GM23338 (cell line): ENCODE results near the gene KIAA1217. TPM values are rescaled to one million over a fixed set of nuclear protein-coding genes. Genes with fewer than 3 reads are reported as not detected.

Experiments used
- ATAC-seq: fragments of 200-7000 bp; cut with Tn5 transposase; 3 replicates; pipeline ENCODE4 v1.9.1; 2020
- DNase-seq: peaks from one replicate; pipeline ENCODE4 v3.0.0-alpha.2; 2015; ENCODE audit warnings: low spot score
- H2AFZ ChIP-seq: fragments of 200-600 bp; sonication (generic); 2 replicates; pipeline ENCODE4 v1.8.0; 2016; ENCODE audit warnings: antibody characterized with exemption, mild to moderate bottlenecking, moderate library complexity
- H3F3A ChIP-seq: fragments of 200-600 bp; sonication (generic); replicated peaks from 2 replicates; pipeline ENCODE4 v1.8.0; 2017; ENCODE audit warnings: antibody characterized with exemption, mixed run types, low read depth
- H3K27ac ChIP-seq: fragments of 200-600 bp; sonication (generic); 2 replicates; pipeline ENCODE4 v1.6.1; 2016; ENCODE audit warnings: low read depth
- H3K27me3 ChIP-seq: fragments of 200-600 bp; sonication (generic); 2 replicates; pipeline ENCODE4 v1.8.0; 2016; ENCODE audit warnings: mild to moderate bottlenecking, mixed run types, moderate library complexity; ENCODE audit not compliant: insufficient read depth
- H3K36me3 ChIP-seq: fragments of 200-600 bp; sonication (generic); 2 replicates; pipeline ENCODE4 v1.8.0; 2016; ENCODE audit warnings: mild to moderate bottlenecking; ENCODE audit not compliant: insufficient read depth
- H3K4me1 ChIP-seq: fragments of 200-600 bp; sonication (generic); 2 replicates; pipeline ENCODE4 v1.8.0; 2016; ENCODE audit warnings: mild to moderate bottlenecking, moderate library complexity; ENCODE audit not compliant: insufficient read depth
- H3K4me2 ChIP-seq: fragments of 200-600 bp; sonication (generic); 2 replicates; pipeline ENCODE4 v1.7.1; 2017; ENCODE audit warnings: mixed run types
- H3K4me3 ChIP-seq: fragments of 200-600 bp; sonication (generic); 2 replicates; pipeline ENCODE4 v1.6.1; 2016; ENCODE audit warnings: mixed run types
- H3K79me2 ChIP-seq: fragments of 200-600 bp; sonication (generic); replicated peaks from 2 replicates; pipeline ENCODE4 v1.8.0; 2017; ENCODE audit warnings: mild to moderate bottlenecking; ENCODE audit not compliant: insufficient read depth
- H3K9me2 ChIP-seq: fragments of 200-600 bp; sonication (generic); 2 replicates; pipeline ENCODE4 v1.8.0; 2017; ENCODE audit not compliant: insufficient read depth
- H4K20me1 ChIP-seq: fragments of 200-600 bp; sonication (generic); replicated peaks from 2 replicates; pipeline ENCODE4 v1.8.0; 2017; ENCODE audit warnings: mild to moderate bottlenecking; ENCODE audit not compliant: insufficient read depth
- H3K27ac Mint-ChIP-seq: 2 replicates; pipeline ENCODE4 v1.8.0; 2020; ENCODE audit warnings: inconsistent platforms, mild to moderate bottlenecking, moderate library complexity, mixed read lengths
- H3K27me3 Mint-ChIP-seq: 3 replicates; pipeline ENCODE4 v1.8.0; 2022; ENCODE audit warnings: low read depth, mild to moderate bottlenecking, moderate library complexity, mixed read lengths, inconsistent platforms; ENCODE audit not compliant: insufficient read depth, poor library complexity
- H3K36me3 Mint-ChIP-seq: 3 replicates; pipeline ENCODE4 v1.8.0; 2021; ENCODE audit warnings: low read depth, mild to moderate bottlenecking, inconsistent platforms, moderate library complexity, mixed read lengths
- H3K4me1 Mint-ChIP-seq: 3 replicates; pipeline ENCODE4 v1.8.0; 2020; ENCODE audit warnings: mild to moderate bottlenecking, inconsistent platforms, mixed read lengths
- H3K4me3 Mint-ChIP-seq: 3 replicates; pipeline ENCODE4 v1.8.0; 2021; ENCODE audit warnings: moderate library complexity, mild to moderate bottlenecking, inconsistent platforms, mixed read lengths
- H3K9me3 Mint-ChIP-seq: 3 replicates; pipeline ENCODE4 v1.8.0; 2020; ENCODE audit warnings: moderate library complexity, mild to moderate bottlenecking, inconsistent platforms, mixed read lengths
- CTCF ChIP-seq, 2 experiments: fragments of 200-600 bp in 1 of 2; sonication (generic) in 1 of 2; conservative IDR thresholded peaks; 2 replicates each; pipeline versions ENCODE4 v1.5.1 to v1.6.1; 2016 to 2017; ENCODE audit warnings: antibody characterized with exemption in 2 of 2, low read depth in 2 of 2, mild to moderate bottlenecking in 2 of 2, moderate library complexity in 1 of 2
- EZH2 ChIP-seq: fragments of 200-600 bp; sonication (generic); IDR thresholded peaks from one replicate; pipeline ENCODE4 v1.8.0; 2017; ENCODE audit warnings: antibody characterized with exemption, mild to moderate bottlenecking, low read depth; ENCODE audit not compliant: unreplicated experiment
- NANOG ChIP-seq: IDR thresholded peaks from 2 replicates; pipeline ENCODE4 v1.6.1; 2016; ENCODE audit warnings: antibody characterized with exemption, borderline replicate concordance
- POLR2AphosphoS5 ChIP-seq: IDR thresholded peaks from 2 replicates; pipeline ENCODE4 v1.6.1; 2016; ENCODE audit warnings: antibody characterized with exemption, low read depth
- ZNF114 ChIP-seq: fragments of 250-450 bp; sonication (Bioruptor Pico); IDR thresholded peaks from 2 replicates; pipeline ENCODE4 v1.5.0; 2020; ENCODE audit warnings: mild to moderate bottlenecking, moderate library complexity
- ZNF462 ChIP-seq: fragments of 250-450 bp; sonication (Bioruptor Pico); IDR thresholded peaks from 2 replicates; pipeline ENCODE4 v1.5.0; 2020; ENCODE audit warnings: mild to moderate bottlenecking, moderate library complexity
- polyA plus RNA-seq: library from polyadenylated mRNA; unstranded; fragments of >200 nt; fragmentation: Nextera tagmentation; extraction: Ambion mirVana; gene quantifications from 2 replicates; pipeline ENCODE4 v1.2.1, GENCODE V29; 2016
- total RNA-seq: library from RNA; depleted of rRNA; stranded (reverse); fragments of >200 nt; shearing (Covaris generic); gene quantifications from 2 replicates; pipeline ENCODE4 v1.2.3, GENCODE V29; 2014

Gene KIAA1217
- total and polyA plus RNA-seq, 2 experiments from 2014 or later = 6.4 to 9.1 TPM

GRCh38 chr10:24456322-24456721 lies 247.4 kb downstream of the KIAA1217 start:
- no peaks in the 10 kb centered on the region for H3K36me3 Mint-ChIP-seq
- H3K36me3 ChIP-seq = no peaks in the 10 kb centered on the region
- H3K9me2 ChIP-seq = 0 out of 2 replicates have a peak, but pooled peaks cover 4% of the 10 kb centered on the region
- H3K27me3 ChIP-seq = no peaks in the 10 kb centered on the region
- H3K4me1 Mint-ChIP-seq = peaks cover 53% of the 10 kb centered on the region
- no peak overlapping the region for H2AFZ ChIP-seq
- TF ChIP-seq EZH2 = no peak
- no peak for TF ChIP-seq NANOG
- no peak for TF ChIP-seq ZNF114 (CRISPR knock-in tag)
- TF ChIP-seq POLR2AphosphoS5 = no peak
- TF ChIP-seq CTCF (conservative IDR thresholded peaks at IDR 0.05; ENCODE audit: low read depth in 2 of 2) = no peak
- H3K4me1 ChIP-seq = no peaks in the 10 kb centered on the region; the same call in 1 of the 2 replicates
- H4K20me1 ChIP-seq = no peaks in the 10 kb centered on the region; the same call in 1 of the 2 replicates
- H3K4me3 ChIP-seq = no peak overlapping the region
- no peaks in the 10 kb centered on the region for H3F3A ChIP-seq
- ATAC-seq = no peak
- H3K79me2 ChIP-seq = no peaks in the 10 kb centered on the region
- no peak overlapping the region for H3K27ac Mint-ChIP-seq
- H3K4me2 ChIP-seq = no peak overlapping the region
- DNase-seq = no peak
- H3K27me3 Mint-ChIP-seq = no peaks in the 10 kb centered on the region
- H3K27ac ChIP-seq = no peak overlapping the region
- no peaks in the 10 kb centered on the region; the same call in 2 of the 3 replicates for H3K9me3 Mint-ChIP-seq
- H3K4me3 Mint-ChIP-seq = no peak overlapping the region

DNA sequence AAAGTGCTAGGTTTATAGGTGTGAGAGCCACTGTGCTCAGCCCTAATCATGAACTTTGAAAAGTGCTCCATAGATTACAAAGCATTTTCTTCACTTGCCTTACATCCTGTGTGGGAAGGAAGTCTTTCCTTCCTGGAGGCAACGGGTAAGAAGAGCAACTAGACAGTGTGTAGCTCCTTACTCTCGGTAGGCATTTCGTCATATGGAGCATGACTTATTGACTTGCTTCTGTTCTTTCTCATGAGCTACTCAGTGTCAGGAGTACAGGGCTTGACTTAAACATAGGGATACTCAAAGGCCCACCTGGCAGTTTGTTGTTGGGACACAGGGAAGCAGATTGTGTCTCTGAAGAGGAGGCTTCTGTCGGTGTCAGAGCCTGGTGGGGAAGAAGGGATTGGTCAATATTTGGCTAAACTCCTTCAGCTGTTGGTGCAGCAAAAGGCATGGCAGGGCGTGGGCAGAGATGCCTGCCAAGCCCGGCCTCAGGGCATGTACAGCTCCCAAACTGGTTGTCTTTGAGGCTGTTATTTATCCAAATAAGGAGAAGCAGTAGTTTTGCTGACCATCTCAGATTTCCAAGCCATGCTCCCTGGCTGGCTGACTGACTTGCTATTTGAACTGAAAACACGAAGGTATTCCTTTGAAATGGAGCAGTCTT lies 248.9 kb downstream of the KIAA1217 start:
- Mint-ChIP-seq H3K4me1 (peaks cover 45% of the 10 kb centered on the region), H3K36me3 (no peaks in the 10 kb centered on the region), H3K27me3 (no peaks in the 10 kb centered on the region), H3K27ac (0 out of 2 replicates have a peak overlapping the region, but pooled peaks have one; percentile 12), H3K9me3 (no peaks in the 10 kb centered on the region; the same call in 2 of the 3 replicates), H3K4me3 (no peak overlapping the region)
- DNase-seq (no peak), ATAC-seq (no peak)
- no peak overlapping the region for H3K27ac ChIP-seq
- H3K4me2 ChIP-seq = no peak overlapping the region
- no peaks in the 10 kb centered on the region; the same call in 1 of the 2 replicates for H4K20me1 ChIP-seq
- H3F3A ChIP-seq = no peaks in the 10 kb centered on the region
- 0 out of 2 replicates have a peak, but pooled peaks cover 4% of the 10 kb centered on the region for H3K9me2 ChIP-seq
- H3K36me3 ChIP-seq = no peaks in the 10 kb centered on the region
- H2AFZ ChIP-seq = no peak overlapping the region
- H3K27me3 ChIP-seq = no peaks in the 10 kb centered on the region
- H3K4me1 ChIP-seq = no peaks in the 10 kb centered on the region; the same call in 1 of the 2 replicates
- H3K4me3 ChIP-seq = no peak overlapping the region
- no peak for TF ChIP-seq ZNF462 (CRISPR knock-in tag)
- H3K79me2 ChIP-seq = no peaks in the 10 kb centered on the region
